Ishikawa (cell line): ENCODE data around the gene CFAP54.

Source experiments
- CEBPB ChIP-seq: IDR thresholded peaks from 2 replicates; pipeline ENCODE4 v1.6.1; 2012
- CREB1 ChIP-seq: IDR thresholded peaks from 2 replicates; pipeline ENCODE4 v1.6.1; 2012; ENCODE audit warnings: low read depth
- EGR1 ChIP-seq: IDR thresholded peaks from 2 replicates; pipeline ENCODE4 v1.6.1; 2012
- EP300 ChIP-seq: IDR thresholded peaks from 2 replicates; pipeline ENCODE4 v1.6.1; 2012; ENCODE audit warnings: borderline replicate concordance
- FOXM1 ChIP-seq: IDR thresholded peaks from 2 replicates; pipeline ENCODE4 v1.6.1; 2012; ENCODE audit warnings: low read depth, borderline replicate concordance
- NFIC ChIP-seq: IDR thresholded peaks from 2 replicates; pipeline ENCODE4 v1.6.1; 2012
- RAD21 ChIP-seq: IDR thresholded peaks from 2 replicates; pipeline ENCODE4 v1.6.1; 2012; ENCODE audit warnings: low read depth
- TAF1 ChIP-seq: IDR thresholded peaks from 2 replicates; pipeline ENCODE4 v1.6.1; 2012; ENCODE audit warnings: low read depth, mild to moderate bottlenecking
- TCF12 ChIP-seq: IDR thresholded peaks from 2 replicates; pipeline ENCODE4 v1.6.1; 2012; ENCODE audit warnings: low read depth
- TEAD4 ChIP-seq: IDR thresholded peaks from 2 replicates; pipeline ENCODE4 v1.6.1; 2012
- USF1 ChIP-seq: IDR thresholded peaks from 2 replicates; pipeline ENCODE4 v1.6.1; 2012
- YY1 ChIP-seq: IDR thresholded peaks from 2 replicates; pipeline ENCODE4 v1.6.1; 2012; ENCODE audit warnings: low read depth
- ZBTB7A ChIP-seq: IDR thresholded peaks from 2 replicates; pipeline ENCODE4 v1.6.1; 2012; ENCODE audit warnings: low read depth
- TF ChIP-seq, protein P1 (sequence below): IDR thresholded peaks from 2 replicates; pipeline ENCODE4 v1.6.1; 2012; ENCODE audit warnings: low read depth, mild to moderate bottlenecking
- TF ChIP-seq, protein P2 (sequence below): IDR thresholded peaks from 2 replicates; pipeline ENCODE4 v1.6.1; 2012

Gene CFAP54

DNA sequence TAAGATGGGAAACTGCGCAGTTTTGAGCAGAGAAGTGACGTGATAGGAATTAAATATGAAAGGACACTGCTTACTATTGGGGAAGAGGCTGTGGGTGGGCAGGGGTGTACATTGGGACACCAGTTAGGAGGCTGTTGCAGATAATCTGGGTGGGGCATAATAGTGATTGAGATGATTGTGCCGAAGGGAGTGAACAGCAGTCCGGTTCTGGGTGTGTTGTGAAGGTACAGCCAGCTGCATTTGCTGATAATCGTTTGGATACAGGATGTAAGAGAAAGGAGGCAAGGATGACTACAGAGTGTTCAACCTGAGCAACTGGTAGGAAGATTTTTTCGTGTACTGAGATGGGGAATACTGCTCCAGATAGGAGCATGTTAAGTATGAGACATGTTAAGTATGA lies 212.5 kb downstream of the CFAP54 start:
- TF ChIP-seq, protein P1, sequence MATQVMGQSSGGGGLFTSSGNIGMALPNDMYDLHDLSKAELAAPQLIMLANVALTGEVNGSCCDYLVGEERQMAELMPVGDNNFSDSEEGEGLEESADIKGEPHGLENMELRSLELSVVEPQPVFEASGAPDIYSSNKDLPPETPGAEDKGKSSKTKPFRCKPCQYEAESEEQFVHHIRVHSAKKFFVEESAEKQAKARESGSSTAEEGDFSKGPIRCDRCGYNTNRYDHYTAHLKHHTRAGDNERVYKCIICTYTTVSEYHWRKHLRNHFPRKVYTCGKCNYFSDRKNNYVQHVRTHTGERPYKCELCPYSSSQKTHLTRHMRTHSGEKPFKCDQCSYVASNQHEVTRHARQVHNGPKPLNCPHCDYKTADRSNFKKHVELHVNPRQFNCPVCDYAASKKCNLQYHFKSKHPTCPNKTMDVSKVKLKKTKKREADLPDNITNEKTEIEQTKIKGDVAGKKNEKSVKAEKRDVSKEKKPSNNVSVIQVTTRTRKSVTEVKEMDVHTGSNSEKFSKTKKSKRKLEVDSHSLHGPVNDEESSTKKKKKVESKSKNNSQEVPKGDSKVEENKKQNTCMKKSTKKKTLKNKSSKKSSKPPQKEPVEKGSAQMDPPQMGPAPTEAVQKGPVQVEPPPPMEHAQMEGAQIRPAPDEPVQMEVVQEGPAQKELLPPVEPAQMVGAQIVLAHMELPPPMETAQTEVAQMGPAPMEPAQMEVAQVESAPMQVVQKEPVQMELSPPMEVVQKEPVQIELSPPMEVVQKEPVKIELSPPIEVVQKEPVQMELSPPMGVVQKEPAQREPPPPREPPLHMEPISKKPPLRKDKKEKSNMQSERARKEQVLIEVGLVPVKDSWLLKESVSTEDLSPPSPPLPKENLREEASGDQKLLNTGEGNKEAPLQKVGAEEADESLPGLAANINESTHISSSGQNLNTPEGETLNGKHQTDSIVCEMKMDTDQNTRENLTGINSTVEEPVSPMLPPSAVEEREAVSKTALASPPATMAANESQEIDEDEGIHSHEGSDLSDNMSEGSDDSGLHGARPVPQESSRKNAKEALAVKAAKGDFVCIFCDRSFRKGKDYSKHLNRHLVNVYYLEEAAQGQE = no peak
- no peak for TF ChIP-seq TAF1
- TF ChIP-seq YY1 = no peak
- TF ChIP-seq CREB1 = no peak
- no peak for TF ChIP-seq FOXM1
- no peak for TF ChIP-seq USF1
- TF ChIP-seq EGR1 = no peak
- TF ChIP-seq RAD21 = no peak
- TF ChIP-seq, protein P2, sequence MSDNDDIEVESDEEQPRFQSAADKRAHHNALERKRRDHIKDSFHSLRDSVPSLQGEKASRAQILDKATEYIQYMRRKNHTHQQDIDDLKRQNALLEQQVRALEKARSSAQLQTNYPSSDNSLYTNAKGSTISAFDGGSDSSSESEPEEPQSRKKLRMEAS = no peak
- TF ChIP-seq TEAD4 = no peak
- TF ChIP-seq ZBTB7A = no peak
- TF ChIP-seq CEBPB = no peak
- no peak for TF ChIP-seq EP300
- TF ChIP-seq NFIC = no peak
- TF ChIP-seq TCF12 = no peak

DNA sequence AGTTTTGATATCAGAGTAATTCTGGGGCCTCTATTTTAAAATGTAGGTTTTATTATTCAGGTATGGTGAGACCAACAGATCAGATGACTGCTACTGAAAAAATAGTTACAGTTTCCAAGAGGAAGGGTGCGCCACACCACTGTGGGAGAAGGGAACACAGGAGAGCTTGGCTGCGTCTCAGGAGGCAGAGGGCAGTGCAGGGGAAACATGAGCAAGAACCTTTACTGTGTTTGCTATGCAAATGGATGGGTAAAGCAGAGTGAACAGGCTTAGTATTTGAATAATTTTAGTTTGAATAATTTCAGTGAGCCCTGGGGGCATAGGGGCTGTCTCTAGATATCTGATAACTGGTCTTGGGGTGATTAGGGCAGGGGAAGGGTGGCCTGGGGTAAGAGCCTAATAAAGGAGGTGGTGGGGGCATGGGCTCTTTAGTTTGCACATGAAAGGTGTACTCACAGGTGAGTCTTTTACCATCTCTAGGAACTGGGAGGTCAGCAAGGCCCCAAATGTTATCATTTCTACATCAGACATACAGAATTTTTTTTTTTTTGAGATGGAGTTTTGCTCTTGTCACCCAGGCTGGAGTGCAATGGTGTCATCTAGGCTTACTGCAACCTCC lies 220.9 kb downstream of the CFAP54 start:
- TF ChIP-seq YY1 = no peak
- TF ChIP-seq RAD21 = peak; percentile 28; the same call in 1 of the 2 replicates
- no peak for TF ChIP-seq EP300

DNA sequence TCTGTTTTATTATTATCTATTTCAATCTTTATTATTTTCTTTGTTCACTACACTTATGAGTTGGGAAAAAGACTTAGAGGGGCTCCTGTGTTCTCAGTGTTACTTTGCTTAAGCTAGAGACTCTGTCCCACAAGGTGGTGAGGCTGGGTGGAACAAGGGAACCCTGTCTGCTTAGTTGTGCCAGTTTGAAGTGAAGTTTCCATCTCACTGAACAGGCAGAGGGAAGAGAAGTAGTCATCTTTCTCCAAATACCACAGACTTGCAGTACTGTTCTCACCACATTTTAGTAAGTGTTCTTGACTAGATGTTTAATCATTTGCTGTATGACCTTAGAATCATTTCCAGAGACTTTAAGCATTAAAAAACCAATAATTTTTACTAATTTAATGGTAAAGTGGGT lies 222.0 kb downstream of the CFAP54 start:
- no peak for TF ChIP-seq YY1
- TF ChIP-seq TCF12 = no peak
- TF ChIP-seq EP300 = no peak
- no peak for TF ChIP-seq FOXM1
- TF ChIP-seq ZBTB7A = no peak

- peak; percentile 56; the same call in 1 of the 2 replicates for TF ChIP-seq CEBPB
- no peak for TF ChIP-seq USF1
Observed at GRCh38 chr12:96714199-96714598, 224.8 kb downstream of the CFAP54 start.

DNA sequence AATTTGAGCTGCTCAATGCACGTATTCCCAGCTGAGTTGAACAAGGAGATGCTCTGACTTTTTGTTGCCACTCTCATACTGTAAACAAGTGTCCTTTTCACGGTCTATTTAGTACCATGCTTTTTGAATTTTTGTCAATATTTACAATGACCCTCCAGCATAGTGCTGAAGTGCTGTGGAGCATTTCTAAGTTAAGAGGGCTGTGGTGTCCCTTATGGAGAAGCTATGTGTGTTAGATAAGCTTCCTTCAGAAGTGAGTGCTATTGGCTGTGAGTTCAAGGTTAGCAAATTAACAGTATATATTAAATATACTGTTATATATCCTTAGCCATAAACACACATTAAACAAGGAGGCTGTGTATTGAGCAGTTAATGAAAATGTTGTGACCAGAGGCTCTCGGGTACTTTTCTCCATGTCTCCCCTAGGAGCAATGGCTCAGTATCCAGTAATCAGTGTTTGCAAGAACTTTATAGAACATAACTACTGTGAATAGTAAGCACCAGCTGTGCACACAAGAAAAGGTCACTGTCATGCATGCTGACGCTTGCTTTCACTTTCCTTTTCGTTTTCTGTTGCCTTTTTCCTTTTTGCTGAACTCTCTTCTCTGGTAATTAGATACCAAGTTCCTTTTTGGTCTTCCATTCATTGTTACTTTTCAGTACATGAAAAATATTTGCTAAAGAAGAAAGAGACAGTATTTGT lies 230.4 kb downstream of the CFAP54 start:
- TF ChIP-seq, protein P2 = no peak
- TF ChIP-seq EP300 = no peak
- no peak for TF ChIP-seq RAD21
- no peak for TF ChIP-seq YY1
- no peak for TF ChIP-seq TEAD4
- no peak for TF ChIP-seq TAF1
- no peak for TF ChIP-seq CREB1
- no peak for TF ChIP-seq FOXM1

DNA sequence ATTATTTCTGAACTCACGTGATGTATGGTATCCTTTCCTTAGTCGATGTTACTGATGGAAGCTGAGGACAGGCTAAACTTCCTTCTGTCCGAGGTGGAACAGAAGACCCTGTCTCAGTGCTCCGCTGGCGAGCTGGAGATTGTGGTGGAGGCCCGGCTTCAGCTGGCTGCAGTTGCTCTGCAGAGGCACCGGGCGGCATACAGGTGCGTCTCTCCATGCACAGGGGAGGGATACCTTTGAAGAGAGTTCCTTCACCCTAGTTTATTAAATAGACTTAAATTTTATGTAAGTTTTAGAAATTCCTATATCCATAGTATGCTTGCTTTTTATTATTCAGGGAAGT lies 231.0 kb downstream of the CFAP54 start:
- TF ChIP-seq EP300 = no peak
- TF ChIP-seq USF1 = no peak
- TF ChIP-seq, protein P2 = no peak
- no peak for TF ChIP-seq ZBTB7A
- no peak for TF ChIP-seq RAD21
- TF ChIP-seq YY1 = no peak

- TF ChIP-seq RAD21 (no peak), FOXM1 (no peak), TCF12 (no peak), EGR1 (no peak), TAF1 (no peak), CEBPB (no peak)
Observed at GRCh38 chr12:96729886-96730285, 240.5 kb downstream of the CFAP54 start.
